OCI-LY3 (cell line): ENCODE measurements around the gene CTDSP1.

ENCODE experiments used
- CTCF ChIP-seq: fragments of 200-600, 300-600 bp; sonication (generic); IDR thresholded peaks from 2 replicates; pipeline ENCODE4 v1.5.1; 2014; ENCODE audit warnings: antibody characterized with exemption, low read length, low read depth
- EZH2phosphoT487 ChIP-seq: fragments of 200-600 bp; shearing (Covaris generic); IDR thresholded peaks from 2 replicates; pipeline ENCODE4 v1.6.1; 2018; ENCODE audit warnings: antibody characterized with exemption, mixed run types, low read depth

GRCh38 chr2:218371983-218372350 is 27.7 kb upstream of the CTDSP1 start:
- TF ChIP-seq CTCF (no peak), EZH2phosphoT487 (no peak)
